Neural progenitor cell (in vitro differentiated cells): Measurements from ENCODE around the gene MSL1.

Experiments
- EZH2 ChIP-seq: fragments of 200-600 bp; sonication (generic); IDR thresholded peaks from 2 replicates; pipeline ENCODE4 v1.6.1; 2017; ENCODE audit warnings: antibody characterized with exemption, mild to moderate bottlenecking, moderate library complexity
- TF ChIP-seq, protein P1 (sequence below): fragments of 200-600 bp; sonication (generic); IDR thresholded peaks from 2 replicates; pipeline ENCODE4 v1.5.1; 2017; ENCODE audit warnings: antibody characterized with exemption, mild to moderate bottlenecking

DNA sequence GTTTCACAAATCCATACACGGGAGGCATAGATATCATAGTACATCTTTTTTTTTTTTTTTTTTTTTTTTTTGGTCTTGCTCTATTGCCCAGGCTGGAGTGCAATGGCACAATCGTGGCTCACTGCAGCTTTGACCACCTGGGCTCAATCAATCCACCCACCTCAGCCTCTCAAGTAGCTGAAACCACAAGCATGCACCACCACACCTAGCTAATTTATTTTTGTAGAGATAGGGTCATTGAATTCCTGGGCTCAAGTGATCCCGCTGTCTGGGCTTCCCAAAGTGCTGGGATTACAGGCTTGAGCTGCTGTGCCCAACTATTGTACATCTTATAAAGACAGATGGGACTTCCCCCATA is 52.0 kb downstream of the MSL1 start:
- TF ChIP-seq, protein P1, sequence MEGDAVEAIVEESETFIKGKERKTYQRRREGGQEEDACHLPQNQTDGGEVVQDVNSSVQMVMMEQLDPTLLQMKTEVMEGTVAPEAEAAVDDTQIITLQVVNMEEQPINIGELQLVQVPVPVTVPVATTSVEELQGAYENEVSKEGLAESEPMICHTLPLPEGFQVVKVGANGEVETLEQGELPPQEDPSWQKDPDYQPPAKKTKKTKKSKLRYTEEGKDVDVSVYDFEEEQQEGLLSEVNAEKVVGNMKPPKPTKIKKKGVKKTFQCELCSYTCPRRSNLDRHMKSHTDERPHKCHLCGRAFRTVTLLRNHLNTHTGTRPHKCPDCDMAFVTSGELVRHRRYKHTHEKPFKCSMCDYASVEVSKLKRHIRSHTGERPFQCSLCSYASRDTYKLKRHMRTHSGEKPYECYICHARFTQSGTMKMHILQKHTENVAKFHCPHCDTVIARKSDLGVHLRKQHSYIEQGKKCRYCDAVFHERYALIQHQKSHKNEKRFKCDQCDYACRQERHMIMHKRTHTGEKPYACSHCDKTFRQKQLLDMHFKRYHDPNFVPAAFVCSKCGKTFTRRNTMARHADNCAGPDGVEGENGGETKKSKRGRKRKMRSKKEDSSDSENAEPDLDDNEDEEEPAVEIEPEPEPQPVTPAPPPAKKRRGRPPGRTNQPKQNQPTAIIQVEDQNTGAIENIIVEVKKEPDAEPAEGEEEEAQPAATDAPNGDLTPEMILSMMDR: no peak
- TF ChIP-seq EZH2: no peak
